Loucy (cell line): ENCODE results near the gene NOS1.

Experiments used
- H2AFZ ChIP-seq: fragments of 200-600 bp; sonication (generic); 2 replicates; pipeline ENCODE4 v1.6.0; 2016; ENCODE audit warnings: antibody characterized with exemption, mild to moderate bottlenecking, low read length, moderate library complexity
- H3F3A ChIP-seq: fragments of 200-600 bp; 2 replicates; pipeline ENCODE4 v1.6.0; 2016; ENCODE audit warnings: antibody characterized with exemption, low read depth, mild to moderate bottlenecking
- H3K27me3 ChIP-seq: fragments of 200-600 bp; sonication (generic); 2 replicates; pipeline ENCODE4 v1.6.1; 2014; ENCODE audit warnings: low read length, mild to moderate bottlenecking; ENCODE audit not compliant: insufficient read depth, poor library complexity, severe bottlenecking
- H3K36me3 ChIP-seq: fragments of 200-600 bp; sonication (generic); 2 replicates; pipeline ENCODE4 v1.6.1; 2016; ENCODE audit warnings: low read length; ENCODE audit not compliant: insufficient read depth
- H3K4me1 ChIP-seq: fragments of 200-600 bp; sonication (generic); 2 replicates; pipeline ENCODE4 v1.5.1; 2014; ENCODE audit warnings: low read length, mild to moderate bottlenecking; ENCODE audit not compliant: insufficient read depth, poor library complexity, severe bottlenecking
- H3K4me2 ChIP-seq: fragments of 200-600 bp; sonication (generic); 2 replicates; pipeline ENCODE4 v1.6.0; 2014; ENCODE audit warnings: antibody characterized with exemption, low read length, low read depth, mild to moderate bottlenecking; ENCODE audit not compliant: poor library complexity, severe bottlenecking
- H3K4me3 ChIP-seq: fragments of 200-600 bp; sonication (generic); 2 replicates; pipeline ENCODE4 v1.5.1; 2014; ENCODE audit warnings: low read length, mild to moderate bottlenecking, mixed read lengths; ENCODE audit not compliant: poor library complexity, severe bottlenecking
- H3K79me2 ChIP-seq: fragments of 200-600 bp; sonication (generic); 2 replicates; pipeline ENCODE4 v1.6.1; 2014; ENCODE audit warnings: low read length; ENCODE audit not compliant: insufficient read depth
- H3K9ac ChIP-seq: fragments of 200-600 bp; sonication (generic); 2 replicates; pipeline ENCODE4 v1.6.0; 2014; ENCODE audit warnings: mild to moderate bottlenecking, low read depth, low read length, moderate library complexity; ENCODE audit not compliant: poor library complexity, severe bottlenecking
- H3K9me2 ChIP-seq: fragments of 200-600 bp; sonication (generic); replicated peaks from 2 replicates; pipeline ENCODE4 v1.6.1; 2016; ENCODE audit warnings: low read depth, low read length, mixed read lengths
- H3K9me3 ChIP-seq: fragments of 200-600 bp; sonication (generic); 2 replicates; pipeline ENCODE4 v1.6.1; 2014; ENCODE audit warnings: mild to moderate bottlenecking, antibody characterized with exemption, low read length, low read depth; ENCODE audit not compliant: insufficient read depth
- H4K20me1 ChIP-seq: fragments of 200-600 bp; sonication (generic); 2 replicates; pipeline ENCODE4 v1.6.0; 2014; ENCODE audit warnings: antibody characterized with exemption, low read length, mild to moderate bottlenecking; ENCODE audit not compliant: insufficient read depth, poor library complexity, severe bottlenecking
- CTCF ChIP-seq: fragments of 200-600 bp; sonication (generic); conservative IDR thresholded peaks from 2 replicates; pipeline ENCODE4 v1.5.1; 2014; ENCODE audit warnings: mild to moderate bottlenecking, antibody characterized with exemption, low read length
- EZH2phosphoT487 ChIP-seq: fragments of 200-600 bp; IDR thresholded peaks from 2 replicates; pipeline ENCODE4 v1.6.1; 2018; ENCODE audit warnings: antibody characterized with exemption, mild to moderate bottlenecking, moderate library complexity, borderline replicate concordance

NOS1 gene

DNA sequence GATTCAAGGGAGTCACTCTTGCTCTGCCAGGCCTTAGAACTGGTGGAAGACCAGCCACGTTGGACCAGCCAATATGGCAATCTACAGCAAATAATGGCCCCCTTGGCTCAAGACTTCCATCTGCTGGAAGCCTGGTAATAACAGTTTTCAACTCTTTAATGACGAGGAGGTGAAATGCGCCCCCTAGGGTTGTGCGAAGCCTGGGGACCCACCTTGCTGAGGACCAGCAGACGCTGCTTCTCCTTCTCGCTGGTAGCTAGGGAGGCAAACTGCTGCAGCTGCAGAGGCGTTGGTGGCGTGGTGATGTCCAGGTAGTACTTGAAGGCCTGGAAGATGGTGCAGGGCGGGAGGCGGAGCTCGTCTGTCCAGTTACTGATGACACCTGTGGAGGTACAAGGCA is 129.7 kb downstream of the NOS1 start:
- Histone ChIP-seq H2AFZ (no peak overlapping the region), H3K9me2 (no peaks in the 10 kb centered on the region), H3K4me3 (no peak overlapping the region), H3K9ac (no peak overlapping the region), H3K4me1 (no peaks in the 10 kb centered on the region), H3F3A (no peaks in the 10 kb centered on the region), H4K20me1 (no peaks in the 10 kb centered on the region), H3K79me2 (no peaks in the 10 kb centered on the region), H3K36me3 (no peaks in the 10 kb centered on the region), H3K9me3 (no peaks in the 10 kb centered on the region), H3K4me2 (no peak overlapping the region), H3K27me3 (no peaks in the 10 kb centered on the region)
- no peak for TF ChIP-seq EZH2phosphoT487
- TF ChIP-seq CTCF, result peak; percentile 51

- TF ChIP-seq CTCF (no peak), EZH2phosphoT487 (no peak)
- no peak overlapping the region for H3K9ac ChIP-seq
- no peaks in the 10 kb centered on the region for H3K9me2 ChIP-seq
- no peaks in the 10 kb centered on the region for H3F3A ChIP-seq
- no peaks in the 10 kb centered on the region for H3K4me1 ChIP-seq
- no peak overlapping the region for H3K4me3 ChIP-seq
- H3K79me2 ChIP-seq, result no peaks in the 10 kb centered on the region
- no peak overlapping the region for H2AFZ ChIP-seq
- no peaks in the 10 kb centered on the region for H3K9me3 ChIP-seq
- H3K27me3 ChIP-seq, result no peaks in the 10 kb centered on the region
- H4K20me1 ChIP-seq, result no peaks in the 10 kb centered on the region
- H3K36me3 ChIP-seq, result no peaks in the 10 kb centered on the region
- no peak overlapping the region for H3K4me2 ChIP-seq
Observed at GRCh38 chr12:117228239-117228638, 133.2 kb downstream of the NOS1 start.

DNA sequence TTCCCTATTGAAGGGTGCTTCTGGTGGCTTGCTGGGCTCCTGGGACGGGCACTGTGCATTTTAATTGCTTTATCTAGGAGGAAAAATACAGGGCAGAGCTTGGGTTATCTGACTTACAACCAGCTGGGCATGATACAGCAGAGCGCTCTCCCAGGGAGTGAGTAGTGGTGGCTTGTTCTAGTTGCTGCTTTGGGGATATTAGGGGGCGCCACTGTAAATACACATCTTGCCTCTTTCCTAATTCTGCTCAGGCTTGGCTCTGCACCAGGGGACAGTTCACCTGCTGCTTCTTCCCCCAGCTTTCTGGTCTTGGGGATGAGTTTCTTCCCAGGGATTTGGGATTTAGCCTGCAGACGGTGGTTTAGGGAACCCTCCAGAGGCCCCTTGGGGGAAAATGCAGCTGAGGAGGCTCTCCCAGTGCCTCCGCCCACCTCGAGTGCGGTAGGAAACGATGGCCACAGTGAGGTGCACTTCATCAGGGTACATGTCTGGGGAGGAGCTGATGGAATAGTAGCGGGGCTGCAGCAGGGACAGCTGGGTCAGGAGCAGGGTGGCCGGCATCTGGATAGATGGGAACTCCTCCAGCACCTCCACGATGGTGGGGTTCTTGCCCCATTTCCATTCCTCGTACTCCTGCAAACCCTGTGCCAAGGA is 134.3 kb downstream of the NOS1 start:
- Histone ChIP-seq H3K79me2 (no peaks in the 10 kb centered on the region), H3K4me1 (no peaks in the 10 kb centered on the region), H3K9me2 (no peaks in the 10 kb centered on the region), H3K4me2 (no peak overlapping the region), H3K9ac (no peak overlapping the region), H3K4me3 (no peak overlapping the region), H3K9me3 (no peaks in the 10 kb centered on the region), H2AFZ (no peak overlapping the region), H3K27me3 (no peaks in the 10 kb centered on the region), H3K36me3 (no peaks in the 10 kb centered on the region), H4K20me1 (no peaks in the 10 kb centered on the region), H3F3A (no peaks in the 10 kb centered on the region)
- TF ChIP-seq EZH2phosphoT487 (no peak), CTCF (no peak)
